ENCODE data around the gene CENPK. TPM values are rescaled to one million over a fixed set of nuclear protein-coding genes. Genes with fewer than 3 reads are reported as not detected.

CENPK gene
- total RNA-seq, 1 experiment from 2014 or later = 46.0 TPM

DNA sequence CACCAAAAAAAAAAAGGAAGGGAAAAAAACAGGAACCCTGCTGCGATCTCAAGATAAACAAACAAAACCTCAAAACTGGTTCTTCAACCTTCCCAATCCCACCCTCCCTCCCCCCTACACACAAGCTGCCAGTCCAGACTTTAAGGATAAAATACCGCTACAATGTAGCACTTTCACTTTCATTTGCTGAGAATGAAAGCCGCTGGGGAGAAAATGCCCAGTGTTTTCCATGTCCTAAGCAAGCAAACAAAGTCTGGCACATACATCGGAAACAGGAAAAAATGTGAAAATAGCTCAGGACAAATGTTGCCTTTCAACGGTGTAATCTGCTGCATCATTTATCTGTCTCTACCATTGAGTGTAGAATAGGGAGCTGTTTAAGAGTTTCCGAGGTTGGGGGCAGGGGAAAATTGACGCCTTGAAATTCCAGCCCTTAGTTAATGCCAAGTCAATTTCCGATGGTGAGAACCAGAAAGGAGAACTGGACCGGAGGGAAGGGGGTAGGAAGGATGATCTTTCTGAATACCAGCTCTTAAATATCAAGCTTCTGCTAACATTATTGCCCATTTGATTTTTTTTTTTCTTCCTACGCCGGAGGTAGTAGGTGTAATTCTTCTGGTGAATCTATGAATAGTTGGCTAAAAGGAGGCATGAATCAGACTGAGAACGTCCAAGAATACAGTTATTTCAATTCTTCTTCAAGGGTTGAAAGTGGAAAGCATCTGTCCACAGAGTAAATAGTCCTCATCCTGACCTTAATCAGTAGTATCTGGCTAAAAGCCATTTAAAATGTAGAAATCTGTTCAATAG lies 80.0 kb downstream of the CENPK start:
- WGBS (ENCODE audit: extremely low coverage, insufficient read length, low lambda C conversion rate) = no CpG with 5 or more reads among the region's 12 CpGs
- Mint-ChIP-seq H3K4me1 (peaks cover 20% of the 10 kb centered on the region in 2 experiments), H3K4me3 (no peak overlapping the region; a peak in 2 of 5 replicates), H3K27ac (peak overlapping the region; percentile 83 to 95 (median 91)), H3K9me3 (no peaks in the 10 kb centered on the region; a peak in 2 of 5 replicates), H3K27me3 (ENCODE audit: low read depth) (no peaks in the 10 kb centered on the region), H3K36me3 (ENCODE audit: insufficient read depth in 1 of 3, low read depth in 3 of 3) (no peaks in the 10 kb centered on the region; a peak in 1 of 7 replicates)
- Histone ChIP-seq H3K4ac (ENCODE audit: low read depth, low read length) (no peak overlapping the region), H3K9ac (ENCODE audit: extremely low read depth, insufficient read length, low read length) (peak overlapping the region; percentile 64), H4K8ac (replicated peaks; ENCODE audit: insufficient read length, low read depth, low read length) (no peak overlapping the region), H2AK5ac (ENCODE audit: insufficient read length, low read length) (no peak overlapping the region), H3K4me2 (ENCODE audit: insufficient read depth, insufficient read length, low read length) (peak overlapping the region; percentile 74), H3K14ac (ENCODE audit: insufficient read depth, low read length) (no peak overlapping the region), H2BK5ac (ENCODE audit: insufficient read length, low read length) (no peak overlapping the region), H3K27me3 (ENCODE audit: insufficient read depth, low read length) (no peaks in the 10 kb centered on the region; the same call in 1 of the 2 replicates), H3K4me1 (ENCODE audit: insufficient read depth, low read length) (no peaks in the 10 kb centered on the region; the same call in 1 of the 2 replicates), H3K9me3 (ENCODE audit: control insufficient read depth, low read depth, low read length) (no peaks in the 10 kb centered on the region), H3K23me2 (ENCODE audit: insufficient read length, low read depth, low read length, poor library complexity, severe bottlenecking) (peaks cover 18% of the 10 kb centered on the region), H4K20me1 (ENCODE audit: control insufficient read depth, insufficient read depth, insufficient read length) (no peaks in the 10 kb centered on the region), H3K79me1 (ENCODE audit: insufficient read depth, low read depth, low read length, poor library complexity, severe bottlenecking) (no peaks in the 10 kb centered on the region), H3K23ac (ENCODE audit: insufficient read length, low read depth, low read length) (no peak overlapping the region), H2BK120ac (ENCODE audit: low read depth, low read length, poor library complexity, severe bottlenecking) (no peak overlapping the region), H2BK15ac (ENCODE audit: low read depth, low read length) (no peak overlapping the region), H2AFZ (ENCODE audit: low read length) (peak overlapping the region; percentile 71), H2BK20ac (ENCODE audit: low read depth, low read length, poor library complexity, severe bottlenecking) (no peak overlapping the region), H3K27ac (ENCODE audit: insufficient read length, low read depth, low read length) (no peak overlapping the region), H3K18ac (ENCODE audit: insufficient read length, low read depth, low read length) (no peak overlapping the region), H4K91ac (ENCODE audit: insufficient read length, low read depth, low read length) (no peak overlapping the region), H2BK12ac (ENCODE audit: insufficient read length, low read depth, low read length) (no peak overlapping the region), H3K56ac (ENCODE audit: insufficient read length, low read depth, low read length) (no peak overlapping the region), H3K79me2 (ENCODE audit: insufficient read depth, low read length) (no peaks in the 10 kb centered on the region), H3T11ph (ENCODE audit: low read length) (no peak overlapping the region), H4K5ac (ENCODE audit: insufficient read length, low read depth, low read length) (no peak overlapping the region)
- DNase-seq = peak; percentile 40
- TF ChIP-seq CTCF (conservative IDR thresholded peaks at IDR 0.05) = no peak
